ENCODE results near the gene STX2. TPM values are rescaled to one million over a fixed set of nuclear protein-coding genes. Genes with fewer than 3 reads are reported as not detected.
"Not testable (repeated sequence)": the region's sequence is repeated elsewhere in the genome, so short reads cannot be mapped to it uniquely, and the experiment has no call there.

The STX2 gene
- polyA plus RNA-seq, 4 donors = 0.45 to 10.0 (median 4.5) TPM

- peak overlapping the region in 2 of 3 donors; percentile 83 to 95 for H3K4me3 ChIP-seq (ENCODE audit: low read depth in 1 of 3, low read length in 3 of 3)
- H3K36me3 ChIP-seq (ENCODE audit: control insufficient read depth in 3 of 3, insufficient read depth in 2 of 3, low read depth in 1 of 3, low read length in 3 of 3) = peaks cover 8 to 17% (median 12%) of the 10 kb centered on the region in 3 donors
- DNase-seq (peak in 1 of 2 donors; percentile 17), FAIRE-seq (no peak)
- WGBS, 3 donors = 23 to 30% (median 26%) methylated on average over 4 of the region's 4 CpGs
- no peaks in the 10 kb centered on the region for H3K9me3 ChIP-seq (ENCODE audit: control insufficient read depth in 2 of 2, insufficient read depth in 1 of 2, low read depth in 1 of 2, low read length in 1 of 2)
- peaks cover 0 to 10% (median 0%) of the 10 kb centered on the region in 3 donors for H3K4me1 ChIP-seq (ENCODE audit: control insufficient read depth in 3 of 3, insufficient read depth in 2 of 3, low read depth in 1 of 3, low read length in 2 of 3)
- H3K27me3 ChIP-seq (ENCODE audit: control insufficient read depth in 3 of 3, insufficient read depth in 3 of 3, low read length in 3 of 3) = no peaks in the 10 kb centered on the region
- no peak overlapping the region for H3K27ac ChIP-seq (ENCODE audit: low read depth in 1 of 3, low read length in 2 of 3)
Observed at GRCh38 chr12:130873106-130873795, 34.2 kb upstream of the STX2 start.

GRCh38 chr12:130872179-130873096 lies 33.4 kb upstream of the STX2 start:
- DNase-seq (peak; percentile 33 to 82), FAIRE-seq (no peak)
- H3K4me1 ChIP-seq (ENCODE audit: control insufficient read depth in 3 of 3, insufficient read depth in 2 of 3, low read depth in 1 of 3, low read length in 2 of 3) = peaks cover 0 to 6% (median 0%) of the 10 kb centered on the region in 3 donors
- WGBS, 3 donors = 0 to 1% (median 1%) methylated on average over 56 to 79 of the region's 79 CpGs
- H3K9me3 ChIP-seq (ENCODE audit: control insufficient read depth in 2 of 2, insufficient read depth in 1 of 2, low read depth in 1 of 2, low read length in 1 of 2) = peaks cover 0 to 3% of the 10 kb centered on the region in 2 donors
- peak overlapping the region; percentile 83 to 95 (median 93) for H3K4me3 ChIP-seq (ENCODE audit: low read depth in 1 of 3, low read length in 3 of 3)
- no peaks in the 10 kb centered on the region for H3K27me3 ChIP-seq (ENCODE audit: control insufficient read depth in 3 of 3, insufficient read depth in 3 of 3, low read length in 3 of 3)
- peak overlapping the region; percentile 63 to 91 (median 80) for H3K27ac ChIP-seq (ENCODE audit: low read depth in 1 of 3, low read length in 2 of 3)
- peaks cover 8 to 17% (median 12%) of the 10 kb centered on the region in 3 donors for H3K36me3 ChIP-seq (ENCODE audit: control insufficient read depth in 3 of 3, insufficient read depth in 2 of 3, low read depth in 1 of 3, low read length in 3 of 3)

DNA sequence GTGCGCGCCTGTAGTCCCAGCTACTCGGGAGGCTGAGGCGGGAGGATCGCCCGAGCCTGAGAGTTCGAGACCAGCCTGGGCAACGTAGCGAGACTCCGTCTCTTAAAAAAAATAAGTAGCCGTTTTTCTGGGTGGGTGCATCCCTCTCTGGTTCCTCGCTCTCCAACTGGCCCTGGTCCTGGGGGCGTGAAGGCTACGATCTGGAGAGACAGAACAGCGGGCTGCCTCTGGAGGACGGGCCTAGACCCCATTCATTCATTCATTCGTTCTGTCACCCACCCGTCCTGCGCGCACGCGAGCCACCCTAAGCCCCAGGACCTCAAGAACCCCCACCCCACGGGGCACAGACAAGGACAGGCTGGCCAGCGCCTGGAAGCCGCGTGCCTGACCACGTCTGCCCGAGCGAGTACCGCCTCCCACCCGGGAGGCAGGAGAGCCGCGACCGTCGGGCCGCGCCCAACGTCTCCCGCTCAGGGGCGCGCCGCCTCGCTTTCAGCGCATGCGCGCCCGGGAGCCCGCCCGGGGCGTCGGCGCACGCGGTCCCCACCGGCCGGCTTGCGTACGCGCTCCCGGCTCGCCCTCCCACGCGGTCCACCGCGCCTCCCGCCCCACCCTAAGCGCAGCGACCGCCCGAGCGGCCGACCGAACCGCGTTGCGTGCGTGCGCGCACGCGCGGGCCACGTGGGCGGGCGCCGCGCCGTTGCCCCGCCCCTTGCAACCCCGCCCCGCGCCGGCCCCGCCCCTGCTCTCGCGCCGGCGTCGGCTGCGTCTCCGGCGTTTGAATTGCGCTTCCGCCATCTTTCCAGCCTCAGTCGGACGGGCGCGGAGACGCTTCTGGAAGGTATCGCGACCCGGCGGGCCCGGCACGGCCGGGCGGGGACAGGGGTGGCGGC lies 32.5 kb upstream of the STX2 start, which contains the start of gene RAN:
RAN (plus strand) TSS at position 781 of the 893 bp plus-strand sequence. CDS start 528 bp downstream, outside the sequence.
- no peak for FAIRE-seq
- H3K27ac ChIP-seq (ENCODE audit: low read depth in 1 of 3, low read length in 2 of 3) = peak within 1 kb of the TSS; percentile 90 to 91 (median 90)
- peak; percentile 93 to 97 for DNase-seq
- H3K27me3 ChIP-seq (ENCODE audit: control insufficient read depth in 3 of 3, insufficient read depth in 3 of 3, low read length in 3 of 3) = no peaks in the 10 kb centered on the region
- H3K36me3 ChIP-seq (ENCODE audit: control insufficient read depth in 3 of 3, insufficient read depth in 2 of 3, low read depth in 1 of 3, low read length in 3 of 3) = peaks cover 8 to 17% (median 12%) of the 10 kb centered on the region in 3 donors
- WGBS, 3 donors = 3 to 8% (median 5%) methylated on average over 69 to 118 of the region's 118 CpGs
- H3K4me3 ChIP-seq (ENCODE audit: low read depth in 1 of 3, low read length in 3 of 3) = peak within 1 kb of the TSS; percentile 83 to 95 (median 93)
- H3K9me3 ChIP-seq (ENCODE audit: control insufficient read depth in 2 of 2, insufficient read depth in 1 of 2, low read depth in 1 of 2, low read length in 1 of 2) = peaks cover 0 to 4% of the 10 kb centered on the region in 2 donors
- peaks cover 0 to 6% (median 0%) of the 10 kb centered on the region in 3 donors for H3K4me1 ChIP-seq (ENCODE audit: control insufficient read depth in 3 of 3, insufficient read depth in 2 of 3, low read depth in 1 of 3, low read length in 2 of 3)

- Histone ChIP-seq H3K36me3 (ENCODE audit: control insufficient read depth in 3 of 3, insufficient read depth in 2 of 3, low read depth in 1 of 3, low read length in 3 of 3) (peaks cover 5 to 15% (median 10%) of the 10 kb centered on the region in 3 donors), H3K4me3 (ENCODE audit: low read depth in 1 of 3, low read length in 3 of 3) (peak overlapping the region in 2 of 3 donors; percentile 41 to 75), H3K9me3 (ENCODE audit: control insufficient read depth in 2 of 2, insufficient read depth in 1 of 2, low read depth in 1 of 2, low read length in 1 of 2) (peaks cover 0 to 4% of the 10 kb centered on the region in 2 donors), H3K27me3 (ENCODE audit: control insufficient read depth in 3 of 3, insufficient read depth in 3 of 3, low read length in 3 of 3) (no peaks in the 10 kb centered on the region), H3K27ac (ENCODE audit: low read depth in 1 of 3, low read length in 2 of 3) (peak overlapping the region in 2 of 3 donors; percentile 90), H3K4me1 (ENCODE audit: control insufficient read depth in 3 of 3, insufficient read depth in 2 of 3, low read depth in 1 of 3, low read length in 2 of 3) (peaks cover 0 to 6% (median 0%) of the 10 kb centered on the region in 3 donors)
- no peak for FAIRE-seq
- DNase-seq = peak; percentile 55 to 73
- 48 to 63% (median 58%) methylated on average over 31 of the region's 31 CpGs for WGBS, 3 donors
Observed at GRCh38 chr12:130870442-130871285, 31.6 kb upstream of the STX2 start.

- Histone ChIP-seq H3K36me3 (ENCODE audit: control insufficient read depth in 3 of 3, insufficient read depth in 2 of 3, low read depth in 1 of 3, low read length in 3 of 3) (no peaks in the 10 kb centered on the region), H3K27me3 (ENCODE audit: control insufficient read depth in 3 of 3, insufficient read depth in 3 of 3, low read length in 3 of 3) (no peaks in the 10 kb centered on the region), H3K4me1 (ENCODE audit: control insufficient read depth in 3 of 3, insufficient read depth in 2 of 3, low read depth in 1 of 3, low read length in 2 of 3) (peaks cover 0 to 6% (median 0%) of the 10 kb centered on the region in 3 donors), H3K27ac (ENCODE audit: low read depth in 1 of 3, low read length in 2 of 3) (no peak overlapping the region), H3K9me3 (ENCODE audit: control insufficient read depth in 2 of 2, insufficient read depth in 1 of 2, low read depth in 1 of 2, low read length in 1 of 2) (peaks cover 0 to 4% of the 10 kb centered on the region in 2 donors), H3K4me3 (ENCODE audit: low read depth in 1 of 3, low read length in 3 of 3) (no peak overlapping the region)
- DNase-seq (no peak), FAIRE-seq (no peak)
- WGBS, 3 donors = 19 to 45% (median 29%) methylated on average over 4 of the region's 4 CpGs
Observed at GRCh38 chr12:130868412-130868811, 29.4 kb upstream of the STX2 start.

DNA sequence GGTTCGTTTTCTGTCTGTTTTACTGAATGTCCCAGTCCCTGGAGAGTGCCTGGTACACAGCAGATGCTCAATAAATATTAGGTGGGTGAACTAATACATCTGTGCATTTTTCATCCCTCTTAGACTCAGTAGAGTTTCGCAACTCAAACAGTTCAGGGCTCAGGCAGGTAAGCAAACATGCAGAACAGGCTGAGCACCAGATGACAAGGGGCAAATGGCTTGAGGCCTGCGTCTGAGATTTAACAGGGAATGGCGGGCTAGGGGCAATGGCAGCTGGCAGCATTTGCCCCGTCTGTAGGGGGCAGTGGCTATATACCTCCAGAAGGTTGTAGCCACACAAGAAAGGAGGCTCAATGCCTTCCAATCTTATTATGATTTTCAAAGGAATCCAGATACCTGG lies 24.2 kb upstream of the STX2 start:
- FAIRE-seq (no peak), DNase-seq (no peak)
- no peak overlapping the region for H3K4me3 ChIP-seq (ENCODE audit: low read depth in 1 of 3, low read length in 3 of 3)
- no peaks in the 10 kb centered on the region for H3K4me1 ChIP-seq (ENCODE audit: control insufficient read depth in 3 of 3, insufficient read depth in 2 of 3, low read depth in 1 of 3, low read length in 2 of 3)
- peaks cover 0 to 4% of the 10 kb centered on the region in 2 donors for H3K9me3 ChIP-seq (ENCODE audit: control insufficient read depth in 2 of 2, insufficient read depth in 1 of 2, low read depth in 1 of 2, low read length in 1 of 2)
- H3K27me3 ChIP-seq (ENCODE audit: control insufficient read depth in 3 of 3, insufficient read depth in 3 of 3, low read length in 3 of 3) = no peaks in the 10 kb centered on the region
- H3K27ac ChIP-seq (ENCODE audit: low read depth in 1 of 3, low read length in 2 of 3) = no peak overlapping the region
- WGBS, 3 donors = 71 to 84% (median 77%) methylated on average over 5 of the region's 5 CpGs
- H3K36me3 ChIP-seq (ENCODE audit: control insufficient read depth in 3 of 3, insufficient read depth in 2 of 3, low read depth in 1 of 3, low read length in 3 of 3) = no peaks in the 10 kb centered on the region

DNA sequence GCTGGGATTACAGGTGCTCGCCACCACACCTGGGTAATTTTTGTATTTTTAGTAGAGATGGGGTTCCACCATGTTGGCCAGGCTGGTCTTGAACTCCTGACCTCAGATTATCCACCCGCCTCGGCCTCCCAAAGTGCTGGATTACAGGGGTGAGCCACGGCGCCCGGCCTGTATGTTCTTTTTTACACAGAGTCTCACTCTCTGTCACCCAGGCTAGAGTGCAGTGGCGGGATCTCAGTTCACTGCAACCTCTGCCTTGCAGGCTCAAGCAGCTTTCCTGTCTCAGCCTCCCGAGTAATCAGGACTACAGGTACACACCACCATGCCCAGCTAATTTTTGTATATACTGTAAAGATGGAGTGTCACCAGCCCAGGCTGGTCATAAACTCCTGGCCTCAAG lies 23.7 kb upstream of the STX2 start:
- 92 to 94% (median 93%) methylated on average over 8 of the region's 8 CpGs for WGBS, 3 donors
- FAIRE-seq = not testable (repeated sequence)

More for the DNA sequence above, 23.7 kb upstream of the STX2 start:
- not testable (repeated sequence) for H3K36me3 ChIP-seq (ENCODE audit: control insufficient read depth in 3 of 3, insufficient read depth in 2 of 3, low read depth in 1 of 3, low read length in 3 of 3); H3K4me1 ChIP-seq (ENCODE audit: control insufficient read depth in 3 of 3, insufficient read depth in 2 of 3, low read depth in 1 of 3, low read length in 2 of 3); H3K27me3 ChIP-seq (ENCODE audit: control insufficient read depth in 3 of 3, insufficient read depth in 3 of 3, low read length in 3 of 3); H3K27ac ChIP-seq (ENCODE audit: low read depth in 1 of 3, low read length in 2 of 3); H3K9me3 ChIP-seq (ENCODE audit: control insufficient read depth in 2 of 2, insufficient read depth in 1 of 2, low read depth in 1 of 2, low read length in 1 of 2); DNase-seq; H3K4me3 ChIP-seq (ENCODE audit: low read depth in 1 of 3, low read length in 3 of 3)

Measured in small intestine (tissue), 7 donors.